ENCODE results near the gene PDGFRA. TPM values are rescaled to one million over a fixed set of nuclear protein-coding genes. Genes with fewer than 3 reads are reported as not detected.

PDGFRA gene
- total RNA-seq, 1 donor from 2014 or later = 11.4 TPM

- TF ChIP-seq CTCF (IDR thresholded peaks at IDR 0.05; ENCODE audit: unreplicated experiment) = no peak
- H3K27me3 Mint-ChIP-seq = peaks cover 21% of the 10 kb centered on the region
- peaks cover 4% of the 10 kb centered on the region for H3K9me3 Mint-ChIP-seq (ENCODE audit: low read depth)
- H3K4me1 Mint-ChIP-seq (ENCODE audit: low read depth) = peaks cover 2% of the 10 kb centered on the region
- no peak overlapping the region for H3K4me3 Mint-ChIP-seq (ENCODE audit: low read depth)
- peaks cover 1% of the 10 kb centered on the region for H3K36me3 Mint-ChIP-seq (ENCODE audit: insufficient read depth)
- no peak for DNase-seq (ENCODE audit: low spot score, unreplicated experiment)
- no peak overlapping the region for H3K27ac Mint-ChIP-seq
Observed at GRCh38 chr4:54209617-54210016, 19.5 kb upstream of the PDGFRA start.

GRCh38 chr4:54213001-54213400 is 16.1 kb upstream of the PDGFRA start:
- peaks cover 4% of the 10 kb centered on the region for H3K9me3 Mint-ChIP-seq (ENCODE audit: low read depth)
- H3K27me3 Mint-ChIP-seq = peaks cover 32% of the 10 kb centered on the region
- no peak for TF ChIP-seq CTCF (IDR thresholded peaks at IDR 0.05; ENCODE audit: unreplicated experiment)
- H3K4me3 Mint-ChIP-seq (ENCODE audit: low read depth) = no peak overlapping the region
- H3K36me3 Mint-ChIP-seq (ENCODE audit: insufficient read depth) = peaks cover 1% of the 10 kb centered on the region
- no peak for DNase-seq (ENCODE audit: low spot score, unreplicated experiment)
- H3K27ac Mint-ChIP-seq = no peak overlapping the region
- peaks cover 11% of the 10 kb centered on the region for H3K4me1 Mint-ChIP-seq (ENCODE audit: low read depth)

GRCh38 chr4:54213761-54214160 is 15.3 kb upstream of the PDGFRA start:
- no peak for TF ChIP-seq CTCF (IDR thresholded peaks at IDR 0.05; ENCODE audit: unreplicated experiment)
- Mint-ChIP-seq H3K4me3 (ENCODE audit: low read depth) (no peak overlapping the region), H3K4me1 (ENCODE audit: low read depth) (peaks cover 11% of the 10 kb centered on the region), H3K9me3 (ENCODE audit: low read depth) (peaks cover 4% of the 10 kb centered on the region), H3K36me3 (ENCODE audit: insufficient read depth) (peaks cover 1% of the 10 kb centered on the region), H3K27me3 (peaks cover 40% of the 10 kb centered on the region), H3K27ac (no peak overlapping the region)
- no peak for DNase-seq (ENCODE audit: low spot score, unreplicated experiment)

GRCh38 chr4:54215379-54216077 is 13.6 kb upstream of the PDGFRA start:
- DNase-seq (ENCODE audit: low spot score, unreplicated experiment) = no peak
- H3K27me3 Mint-ChIP-seq = peaks cover 44% of the 10 kb centered on the region
- H3K4me1 Mint-ChIP-seq (ENCODE audit: low read depth) = peaks cover 11% of the 10 kb centered on the region
- peaks cover 1% of the 10 kb centered on the region for H3K36me3 Mint-ChIP-seq (ENCODE audit: insufficient read depth)
- H3K4me3 Mint-ChIP-seq (ENCODE audit: low read depth) = no peak overlapping the region
- peaks cover under 1% of the 10 kb centered on the region for H3K9me3 Mint-ChIP-seq (ENCODE audit: low read depth)
- no peak for TF ChIP-seq CTCF (IDR thresholded peaks at IDR 0.05; ENCODE audit: unreplicated experiment)
- no peak overlapping the region for H3K27ac Mint-ChIP-seq

- no peaks in the 10 kb centered on the region for H3K9me3 Mint-ChIP-seq (ENCODE audit: low read depth)
- peak; percentile 57 for DNase-seq (ENCODE audit: low spot score, unreplicated experiment)
- peaks cover 11% of the 10 kb centered on the region for H3K4me1 Mint-ChIP-seq (ENCODE audit: low read depth)
- peak overlapping the region; percentile 74 for H3K27ac Mint-ChIP-seq
- TF ChIP-seq CTCF (IDR thresholded peaks at IDR 0.05; ENCODE audit: unreplicated experiment) = peak; percentile 90
- H3K27me3 Mint-ChIP-seq = peaks cover 56% of the 10 kb centered on the region
- no peaks in the 10 kb centered on the region for H3K36me3 Mint-ChIP-seq (ENCODE audit: insufficient read depth)
- H3K4me3 Mint-ChIP-seq (ENCODE audit: low read depth) = peak overlapping the region; percentile 65
Observed at GRCh38 chr4:54217642-54218495, 11.2 kb upstream of the PDGFRA start.

All from progenitor cell of endocrine pancreas (in vitro differentiated cells).